HepG2 (cell line): ENCODE measurements around the gene TWNK. TPM values are rescaled to one million over a fixed set of nuclear protein-coding genes. Genes with fewer than 3 reads are reported as not detected.
A peak's percentile ranks its signal among the peaks of the same experiment; 100 is the strongest.

Experiments
- CC2D1A ChIP-seq: sonication (generic); formaldehyde crosslinking; IDR thresholded peaks from 2 replicates; pipeline ENCODE4 v1.8.1; 2023; ENCODE audit warnings: mild to moderate bottlenecking, missing genetic modification reagents
- GATAD1 ChIP-seq: IDR thresholded peaks from 2 replicates; pipeline ENCODE4 v1.6.1; 2016; ENCODE audit warnings: missing genetic modification reagents, missing compliant biosample characterization
- HNRNPUL1 ChIP-seq: fragments of 200-400 bp; formaldehyde crosslinking; IDR thresholded peaks from 2 replicates; pipeline ENCODE4 v1.6.1; 2017; ENCODE audit warnings: low read depth, mild to moderate bottlenecking, low read length, moderate library complexity
- KLF13 ChIP-seq: sonication (generic); formaldehyde crosslinking; IDR thresholded peaks from 2 replicates; pipeline ENCODE4 v1.4.0; 2020; ENCODE audit warnings: mild to moderate bottlenecking, missing genetic modification reagents
- NR0B2 ChIP-seq: sonication (generic); formaldehyde crosslinking; IDR thresholded peaks from 2 replicates; pipeline ENCODE4 v1.4.0; 2020; ENCODE audit warnings: mild to moderate bottlenecking, missing genetic modification reagents
- PAX8 ChIP-seq: sonication (generic); formaldehyde crosslinking; IDR thresholded peaks from 2 replicates; pipeline ENCODE4 v1.8.0; 2022; ENCODE audit warnings: mild to moderate bottlenecking, missing genetic modification reagents, borderline replicate concordance
- PHF20 ChIP-seq: sonication (generic); formaldehyde crosslinking; IDR thresholded peaks from 2 replicates; pipeline ENCODE4 v1.5.0; 2020; ENCODE audit warnings: mild to moderate bottlenecking, missing genetic modification reagents
- SALL2 ChIP-seq: sonication (generic); formaldehyde crosslinking; IDR thresholded peaks from 2 replicates; pipeline ENCODE4 v1.8.1; 2023; ENCODE audit warnings: mild to moderate bottlenecking, missing genetic modification reagents, inconsistent platforms
- SKI ChIP-seq: fragments of 450-650 bp; IDR thresholded peaks from one replicate; pipeline ENCODE4 v1.6.1; 2018; ENCODE audit warnings: mild to moderate bottlenecking; ENCODE audit not compliant: partially characterized antibody
- SPEN ChIP-seq: sonication (generic); formaldehyde crosslinking; IDR thresholded peaks from 2 replicates; pipeline ENCODE4 v1.5.1; 2020; ENCODE audit warnings: low read depth, mild to moderate bottlenecking, missing genetic modification reagents
- UBTF ChIP-seq: sonication (generic); formaldehyde crosslinking; IDR thresholded peaks from 2 replicates; pipeline ENCODE4 v1.4.0; 2020; ENCODE audit warnings: mild to moderate bottlenecking, missing genetic modification reagents
- ZBTB3 ChIP-seq: sonication (generic); formaldehyde crosslinking; IDR thresholded peaks from 2 replicates; pipeline ENCODE4 v1.4.0; 2020; ENCODE audit warnings: low read depth, mild to moderate bottlenecking, moderate library complexity, missing genetic modification reagents, borderline replicate concordance
- ZKSCAN1 ChIP-seq: fragments of 150-350 bp; IDR thresholded peaks from 2 replicates; pipeline ENCODE4 v1.6.1; 2014; ENCODE audit warnings: low read length
- ZKSCAN5 ChIP-seq: sonication (generic); formaldehyde crosslinking; IDR thresholded peaks from 2 replicates; pipeline ENCODE4 v1.5.1; 2020; ENCODE audit warnings: mild to moderate bottlenecking, missing genetic modification reagents
- ZNF20 ChIP-seq: sonication (generic); formaldehyde crosslinking; IDR thresholded peaks from 2 replicates; pipeline ENCODE4 v1.4.0; 2020; ENCODE audit warnings: mild to moderate bottlenecking, moderate library complexity, missing genetic modification reagents
- ZNF230 ChIP-seq: sonication (generic); formaldehyde crosslinking; IDR thresholded peaks from 2 replicates; pipeline ENCODE4 v1.4.0; 2020; ENCODE audit warnings: mild to moderate bottlenecking, missing genetic modification reagents
- ZNF546 ChIP-seq: sonication (generic); formaldehyde crosslinking; conservative IDR thresholded peaks from 2 replicates; pipeline ENCODE4 v1.8.1; 2023; ENCODE audit warnings: mild to moderate bottlenecking, missing genetic modification reagents
- ZNF564 ChIP-seq: sonication (generic); formaldehyde crosslinking; IDR thresholded peaks from 2 replicates; pipeline ENCODE4 v1.8.1; 2023; ENCODE audit warnings: mild to moderate bottlenecking, missing genetic modification reagents
- ZNF687 ChIP-seq: sonication (generic); formaldehyde crosslinking; IDR thresholded peaks from 2 replicates; pipeline ENCODE4 v1.5.1; 2020; ENCODE audit warnings: mild to moderate bottlenecking, missing genetic modification reagents, moderate library complexity
- ZSCAN12 ChIP-seq: sonication (generic); formaldehyde crosslinking; IDR thresholded peaks from 2 replicates; pipeline ENCODE4 v1.9.0; 2021; ENCODE audit warnings: mild to moderate bottlenecking, missing genetic modification reagents
- ZSCAN30 ChIP-seq: sonication (generic); formaldehyde crosslinking; IDR thresholded peaks from 2 replicates; pipeline ENCODE4 v1.5.0; 2020; ENCODE audit warnings: mild to moderate bottlenecking, missing genetic modification reagents
- polyA plus RNA-seq, 8 experiments: library from polyadenylated mRNA; depleted of rRNA in 3 of 8; stranded (reverse) in 7 of 8; unstranded in 1 of 8; fragments of >200 nt; fragmentation: Illumina TruSeq in 4 of 8; extraction: Trizol in 4 of 8; gene quantifications; 2 replicates each; pipeline versions ENCODE4 v1.2.1 to v1.2.3, GENCODE V29; 2011 to 2016; ENCODE audit warnings: low read depth in 4 of 8, missing spikeins in 1 of 8, mixed read lengths in 1 of 8; ENCODE audit not compliant: insufficient read depth in 1 of 8
- total RNA-seq, 5 experiments: library from RNA; depleted of rRNA; stranded (reverse); fragments of >200 nt; fragmentation: Illumina TruSeq; extraction: Trizol; gene quantifications; 2 replicates each; pipeline ENCODE4 v1.2.3, GENCODE V29; 2016; ENCODE audit warnings: low read depth in 1 of 5

The TWNK gene
- total and polyA plus RNA-seq, 2 of the 13 experiments (the other 11 are each of a cell fraction or from before 2014, with no cell fraction given), result 10.7 to 16.5 TPM

GRCh38 chr10:101031128-101031795, 43.9 kb downstream of the TWNK start, which contains the start of the genes PDZD7 and SFXN3 (continued):
- TF ChIP-seq UBTF (CRISPR knock-in tag) (0 out of 2 replicates have a peak, but pooled peaks have one; percentile 47), ZNF564 (no peak), ZBTB3 (CRISPR knock-in tag) (no peak), ZNF20 (CRISPR knock-in tag) (no peak), SALL2 (CRISPR knock-in tag) (0 out of 2 replicates have a peak, but pooled peaks have one; percentile 2), SPEN (CRISPR knock-in tag) (no peak), NR0B2 (CRISPR knock-in tag) (no peak), ZKSCAN1 (no peak), PHF20 (CRISPR knock-in tag) (no peak), ZNF546 (CRISPR knock-in tag) (no peak), GATAD1 (CRISPR knock-in tag) (no peak), HNRNPUL1 (no peak), ZKSCAN5 (CRISPR knock-in tag) (no peak), KLF13 (CRISPR knock-in tag) (0 out of 2 replicates have a peak, but pooled peaks have one; percentile 35), CC2D1A (no peak), ZNF230 (CRISPR knock-in tag) (no peak), ZSCAN30 (no peak), SKI (no peak), ZNF687 (CRISPR knock-in tag) (peak; percentile 52), PAX8 (peak; percentile 7; the same call in 1 of the 2 replicates), ZSCAN12 (CRISPR knock-in tag) (no peak)
